Keratinocyte (primary cell): Measurements from ENCODE around the gene PPIP5K2.

Experiments used
- CTCF ChIP-seq, 3 experiments: IDR thresholded peaks in 1 of 3; conservative IDR thresholded peaks in 1 of 3; optimal IDR thresholded peaks in 1 of 3; 2 replicates in 2 of 3; 3 replicates in 1 of 3; pipeline versions ENCODE3 to v1.5.1; 2011; ENCODE audit warnings: low read length in 3 of 3, mild to moderate bottlenecking in 3 of 3, moderate library complexity in 2 of 3, control low read depth in 1 of 3, inconsistent platforms in 1 of 3; ENCODE audit not compliant: insufficient read depth in 2 of 3; ENCODE audit errors: extremely low read depth in 1 of 3
- EZH2 ChIP-seq: IDR thresholded peaks from one replicate; pipeline ENCODE4 v1.6.1; 2012; ENCODE audit warnings: inconsistent platforms, mild to moderate bottlenecking, low read length, moderate library complexity

- TF ChIP-seq CTCF (optimal IDR thresholded peaks at IDR 0.05 in 1 of 3, IDR thresholded peaks at IDR 0.05 in 1 of 3, conservative IDR thresholded peaks at IDR 0.05 in 1 of 3; ENCODE audit: extremely low read depth in 1 of 3, insufficient read depth in 2 of 3, low read length in 3 of 3) (no peak), EZH2 (no peak)
These were observed 25.1 kb downstream of the PPIP5K2 start for GRCh38 chr5:103145196-103145595.
